NCI-H1092 treated with DMSO at 0.1 percent for 48 hours (cell line): Measurements from ENCODE around the gene RANBP3.
"Not testable (repeated sequence)": the region's sequence is repeated elsewhere in the genome, so short reads cannot be mapped to it uniquely, and the experiment has no call there.

ENCODE experiments used
- DNase-seq: peaks from one replicate; lab custom pipeline; 2025; lab: John Stamatoyannopoulos, UW

Gene RANBP3

GRCh38 chr19:5977785-5978605 is at the start of gene RANBP3:
Gene RANBP3, minus strand, starts transcription at chr19:5978140. Its CDS starts 58 bp downstream, at chr19:5978082.
- peak; percentile 99 for DNase-seq

GRCh38 chr19:6026390-6027227 is 48.7 kb upstream of the RANBP3 start:
- DNase-seq, result no peak

- DNase-seq, result not testable (repeated sequence)
Observed at GRCh38 chr19:6024756-6025155, 46.8 kb upstream of the RANBP3 start.

- DNase-seq, result no peak
Observed at GRCh38 chr19:6023936-6024335, 46.0 kb upstream of the RANBP3 start.

- no peak for DNase-seq
Observed at GRCh38 chr19:6023085-6023682, 45.2 kb upstream of the RANBP3 start.

- DNase-seq, result no peak
Observed at GRCh38 chr19:6022570-6023064, 44.7 kb upstream of the RANBP3 start.

GRCh38 chr19:6021878-6022569 is 44.1 kb upstream of the RANBP3 start:
- peak; percentile 51 for DNase-seq

- DNase-seq, result peak; percentile 77
Observed at GRCh38 chr19:6020972-6021805, 43.2 kb upstream of the RANBP3 start.

GRCh38 chr19:6020166-6020882 is 42.4 kb upstream of the RANBP3 start:
- peak; percentile 81 for DNase-seq

- no peak for DNase-seq
Observed at GRCh38 chr19:6018786-6019185, 40.8 kb upstream of the RANBP3 start.

GRCh38 chr19:6017576-6017975 is 39.6 kb upstream of the RANBP3 start:
- DNase-seq, result no peak

- no peak for DNase-seq
Observed at GRCh38 chr19:6015841-6016545, 38.1 kb upstream of the RANBP3 start.

- DNase-seq, result no peak
Observed at GRCh38 chr19:6014551-6015135, 36.7 kb upstream of the RANBP3 start.

- DNase-seq, result no peak
Observed at GRCh38 chr19:6012426-6013170, 34.7 kb upstream of the RANBP3 start.

- no peak for DNase-seq
Observed at GRCh38 chr19:6011794-6012193, 33.9 kb upstream of the RANBP3 start.

GRCh38 chr19:6011206-6011605 is 33.3 kb upstream of the RANBP3 start:
- no peak for DNase-seq

- no peak for DNase-seq
Observed at GRCh38 chr19:6010107-6010506, 32.2 kb upstream of the RANBP3 start.

GRCh38 chr19:6007866-6008265 is 29.9 kb upstream of the RANBP3 start:
- no peak for DNase-seq
